Fibroblast of skin of scalp (primary cell): ENCODE data around the gene NINL.
A peak's percentile ranks its signal among the peaks of the same experiment; 100 is the strongest.
"Not testable (repeated sequence)": the region's sequence is repeated elsewhere in the genome, so short reads cannot be mapped to it uniquely, and the experiment has no call there.

ENCODE experiments used
- DNase-seq: peaks from one replicate; pipeline ENCODE4 v3.0.0-alpha.2; 2013

The NINL gene

DNA sequence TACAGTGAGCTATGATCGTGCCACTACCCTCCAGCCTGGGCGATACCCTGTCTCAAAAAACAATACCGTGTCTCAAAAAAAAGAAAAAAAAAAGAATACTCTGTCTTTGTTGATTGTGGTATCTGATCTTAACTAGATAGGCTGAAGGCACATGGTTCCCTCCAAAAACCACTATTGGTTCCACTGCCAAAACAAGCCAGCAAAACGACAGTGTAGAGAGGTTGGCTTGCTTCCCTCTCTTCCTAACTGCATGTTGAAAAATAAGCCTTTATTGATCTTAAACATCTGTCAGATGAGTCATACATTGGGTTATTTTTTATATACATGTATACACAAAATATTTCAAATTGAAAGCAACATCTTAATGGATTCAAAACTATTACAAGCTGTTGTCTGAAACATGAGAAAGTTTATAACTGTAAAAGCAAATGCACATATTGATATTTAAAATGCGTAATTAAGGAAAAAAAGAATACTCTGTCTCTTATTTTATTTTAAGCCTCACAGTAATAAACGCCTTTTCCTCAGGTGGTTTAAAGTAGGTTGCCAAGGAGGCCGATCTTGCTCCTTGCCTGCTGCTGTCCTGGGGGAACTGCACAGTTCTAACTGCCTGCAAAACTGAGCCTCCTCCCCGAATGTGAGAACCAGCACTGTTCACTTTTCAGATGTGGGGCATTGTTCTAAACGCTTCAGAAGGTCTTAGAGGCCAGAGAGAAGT, 7.0 kb upstream of the NINL start:
- DNase-seq, result no peak

DNA sequence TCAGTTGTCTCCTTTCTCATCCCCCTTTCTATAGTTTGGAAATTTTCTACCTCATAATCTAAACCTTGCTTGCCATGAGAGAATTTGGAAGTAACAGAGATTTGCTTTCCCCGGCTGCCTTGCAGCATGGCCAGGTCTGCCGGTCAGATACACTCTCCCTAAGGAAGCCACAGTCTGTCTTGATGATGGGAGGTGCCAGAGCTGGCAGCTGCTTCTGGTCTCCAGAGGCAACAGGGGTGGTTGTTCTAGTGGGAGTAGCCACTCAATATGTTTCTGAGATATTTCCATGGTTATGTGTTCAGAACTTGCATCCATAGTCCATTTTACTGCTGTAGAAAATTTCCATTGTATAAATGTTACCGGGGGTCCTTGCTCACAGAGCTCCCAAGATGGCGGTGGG, 5.4 kb upstream of the NINL start:
- not testable (repeated sequence) for DNase-seq

DNA sequence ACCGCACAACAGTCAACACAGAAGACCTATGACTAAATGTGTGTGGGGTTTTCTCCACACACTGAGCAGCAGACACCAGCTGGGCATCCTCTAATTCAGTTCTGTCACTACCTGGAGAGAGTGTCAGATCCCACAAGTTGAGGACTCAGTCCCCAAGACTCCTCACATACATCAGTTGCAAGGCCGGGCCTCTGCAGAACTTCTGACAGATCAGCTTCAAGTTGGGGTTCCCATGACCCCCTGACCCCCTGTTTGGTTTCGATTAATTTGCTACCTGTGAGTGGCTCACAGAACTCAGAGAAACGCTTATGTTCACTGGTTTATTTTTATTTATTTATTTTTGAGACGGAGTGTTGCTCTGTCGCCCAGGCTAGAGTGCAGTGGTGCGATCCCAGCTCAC, 3.2 kb upstream of the NINL start:
- no peak for DNase-seq

DNA sequence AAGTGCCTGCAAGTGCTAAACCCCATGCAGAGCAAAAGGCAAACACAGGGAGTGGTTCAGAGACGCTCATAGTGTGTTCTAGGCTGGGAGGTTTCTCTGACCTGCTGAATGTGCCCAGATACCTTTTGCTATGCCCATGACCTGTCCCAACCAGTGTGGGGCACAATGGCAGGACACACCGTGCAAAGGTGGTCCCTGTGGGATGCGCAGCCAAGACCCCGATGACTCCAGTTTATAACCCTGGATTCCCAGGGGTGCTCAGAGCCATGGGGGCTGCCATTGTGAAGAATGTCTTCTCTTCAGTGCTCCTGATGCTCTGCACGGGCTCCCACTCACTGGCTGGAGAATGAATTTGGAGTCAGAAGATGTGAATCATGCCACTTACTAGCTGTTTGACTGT, 2.2 kb upstream of the NINL start:
- DNase-seq, result no peak

DNA sequence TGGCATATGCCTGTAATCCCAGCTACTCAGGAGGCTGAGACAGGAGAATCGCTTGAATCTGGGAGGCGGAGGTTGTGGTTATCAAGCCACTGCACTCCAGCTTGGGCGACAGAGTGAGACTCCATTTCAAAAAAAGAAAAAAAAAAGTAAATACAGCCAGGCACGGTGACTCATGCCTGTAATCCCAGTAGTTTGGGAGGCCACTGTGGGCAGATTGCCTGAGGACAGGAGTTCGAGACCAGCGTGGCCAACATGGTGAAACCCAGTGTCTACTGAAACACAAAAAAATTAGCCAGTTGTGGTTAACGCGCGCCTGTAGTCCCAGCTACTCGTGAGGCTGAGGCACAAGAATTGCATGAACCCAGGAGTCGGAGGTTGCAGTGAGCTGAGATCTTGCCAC, 1.5 kb upstream of the NINL start:
- peak; percentile 19 for DNase-seq

DNA sequence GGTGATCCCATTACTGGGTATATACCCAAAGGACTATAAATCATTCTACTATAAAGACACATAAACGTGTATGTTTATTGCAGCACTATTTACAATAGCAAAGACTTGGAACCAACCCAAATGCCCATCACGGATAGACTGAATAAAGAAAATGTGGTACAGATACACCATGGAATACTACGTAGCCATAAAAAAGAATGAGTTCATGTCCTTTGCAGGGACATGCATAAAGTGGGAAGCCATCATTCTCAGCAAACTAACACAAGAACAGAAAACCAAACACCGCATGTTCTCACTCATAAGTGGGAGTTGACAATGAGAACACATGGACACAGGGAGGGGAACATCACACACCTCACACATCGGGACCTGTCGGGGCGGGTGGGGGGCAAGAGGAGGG, 1.7 kb downstream of the NINL start:
- DNase-seq, result not testable (repeated sequence)

DNA sequence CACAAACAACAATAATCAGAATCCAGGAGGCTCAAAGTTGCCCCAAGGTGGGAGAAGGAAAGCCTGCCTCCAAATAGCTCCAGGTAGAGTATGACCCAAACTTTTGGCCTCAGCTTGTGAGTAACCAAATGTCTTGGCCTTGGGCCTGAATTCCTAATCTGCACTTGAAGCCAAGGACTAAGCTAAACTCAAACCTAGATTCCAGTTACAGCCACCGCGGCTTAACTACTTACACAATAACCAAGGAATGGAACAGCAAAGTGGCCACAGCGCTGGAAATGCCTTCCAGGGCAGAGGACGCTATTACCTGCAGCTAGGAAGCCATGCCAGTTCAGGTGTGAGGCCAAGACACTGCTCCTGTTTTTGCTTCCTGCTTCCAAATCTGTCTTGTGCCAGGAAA, 4.6 kb downstream of the NINL start:
- no peak for DNase-seq

DNA sequence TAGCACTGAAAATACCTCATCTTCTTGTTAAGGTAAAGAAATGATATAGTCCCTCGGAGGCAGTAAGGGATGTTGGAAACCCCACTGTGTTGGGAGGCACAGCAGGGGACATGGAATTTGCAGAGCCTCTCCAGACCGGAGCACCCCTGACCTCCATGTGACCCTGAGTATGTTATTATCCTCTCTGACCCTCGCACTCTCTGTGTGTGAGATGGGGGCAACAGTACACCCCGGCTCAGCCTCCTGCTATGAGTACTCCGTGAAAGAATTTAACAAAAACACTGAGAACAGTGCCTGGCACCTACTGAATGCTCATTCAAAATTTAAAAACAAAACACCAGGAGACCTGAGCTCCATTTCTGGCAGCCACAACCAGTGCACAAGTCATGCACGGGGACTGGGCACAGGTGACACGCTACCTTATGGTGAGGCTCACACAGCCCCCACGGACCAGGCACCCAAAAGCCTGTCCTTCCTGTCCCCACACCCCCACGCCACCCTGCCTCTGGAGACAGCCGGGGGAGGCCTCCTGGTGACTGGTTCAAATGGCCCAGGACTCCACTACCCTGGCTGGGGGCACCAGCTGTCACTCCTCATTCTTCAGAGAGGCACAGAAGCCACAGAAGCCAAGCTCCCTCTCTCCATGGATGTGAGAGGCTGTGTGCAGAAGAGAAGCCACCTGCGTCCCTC, 6.1 kb downstream of the NINL start:
- DNase-seq, result peak; percentile 37

DNA sequence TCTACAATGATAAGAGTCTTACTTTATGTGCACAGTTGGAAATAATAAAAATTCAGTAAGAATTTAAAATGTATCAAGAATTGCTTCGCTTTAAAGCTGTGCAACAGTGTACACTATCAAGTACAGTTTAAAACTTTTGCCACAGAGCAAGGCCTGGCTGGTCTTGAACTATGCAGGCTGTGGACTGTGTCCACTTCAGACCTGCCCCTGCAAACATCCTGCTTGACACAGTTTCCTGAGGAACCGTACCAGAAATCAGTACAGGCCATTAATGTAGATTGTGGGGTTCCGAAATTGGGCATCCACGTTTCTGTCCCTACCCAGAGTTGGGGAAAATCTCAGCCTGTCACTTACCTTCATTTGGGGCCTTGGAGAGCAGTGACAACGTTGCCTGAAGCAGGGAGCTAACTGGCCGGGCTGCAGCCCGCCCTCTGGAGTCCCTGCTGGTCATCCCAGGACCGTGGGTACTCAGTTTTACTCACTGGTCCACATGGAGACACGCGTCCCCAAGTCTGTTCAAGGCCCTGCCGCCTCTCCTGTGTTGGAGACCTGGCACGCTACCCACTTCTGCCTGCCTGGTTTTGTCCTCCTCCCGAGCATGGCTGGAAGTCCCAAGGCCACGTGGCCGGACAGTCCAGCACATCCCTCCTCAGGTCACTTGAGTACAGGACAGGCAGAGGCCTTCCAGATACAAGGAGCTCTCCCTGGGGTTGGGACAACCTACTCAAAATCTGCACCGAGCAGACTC, 8.4 kb downstream of the NINL start:
- no peak for DNase-seq

DNA sequence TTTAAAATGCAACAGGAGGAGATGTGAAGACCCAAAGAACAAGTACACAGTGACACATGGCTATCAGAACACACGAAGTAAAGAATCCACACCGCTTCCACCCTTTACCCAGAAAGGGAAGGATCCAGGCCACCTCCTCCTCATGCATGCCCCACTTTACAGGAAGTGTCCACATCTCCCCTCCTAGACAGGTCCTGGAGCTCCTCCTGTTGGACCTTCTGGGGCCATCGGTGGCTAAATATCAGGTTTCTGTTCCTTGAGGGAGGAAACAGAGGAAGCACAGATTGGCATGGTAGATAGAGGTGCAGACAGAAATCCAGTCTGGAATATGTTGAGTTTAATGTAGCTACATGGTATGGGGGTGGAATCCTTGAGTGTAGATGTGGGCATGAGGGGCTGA, 10.9 kb downstream of the NINL start:
- DNase-seq, result peak; percentile 14

DNA sequence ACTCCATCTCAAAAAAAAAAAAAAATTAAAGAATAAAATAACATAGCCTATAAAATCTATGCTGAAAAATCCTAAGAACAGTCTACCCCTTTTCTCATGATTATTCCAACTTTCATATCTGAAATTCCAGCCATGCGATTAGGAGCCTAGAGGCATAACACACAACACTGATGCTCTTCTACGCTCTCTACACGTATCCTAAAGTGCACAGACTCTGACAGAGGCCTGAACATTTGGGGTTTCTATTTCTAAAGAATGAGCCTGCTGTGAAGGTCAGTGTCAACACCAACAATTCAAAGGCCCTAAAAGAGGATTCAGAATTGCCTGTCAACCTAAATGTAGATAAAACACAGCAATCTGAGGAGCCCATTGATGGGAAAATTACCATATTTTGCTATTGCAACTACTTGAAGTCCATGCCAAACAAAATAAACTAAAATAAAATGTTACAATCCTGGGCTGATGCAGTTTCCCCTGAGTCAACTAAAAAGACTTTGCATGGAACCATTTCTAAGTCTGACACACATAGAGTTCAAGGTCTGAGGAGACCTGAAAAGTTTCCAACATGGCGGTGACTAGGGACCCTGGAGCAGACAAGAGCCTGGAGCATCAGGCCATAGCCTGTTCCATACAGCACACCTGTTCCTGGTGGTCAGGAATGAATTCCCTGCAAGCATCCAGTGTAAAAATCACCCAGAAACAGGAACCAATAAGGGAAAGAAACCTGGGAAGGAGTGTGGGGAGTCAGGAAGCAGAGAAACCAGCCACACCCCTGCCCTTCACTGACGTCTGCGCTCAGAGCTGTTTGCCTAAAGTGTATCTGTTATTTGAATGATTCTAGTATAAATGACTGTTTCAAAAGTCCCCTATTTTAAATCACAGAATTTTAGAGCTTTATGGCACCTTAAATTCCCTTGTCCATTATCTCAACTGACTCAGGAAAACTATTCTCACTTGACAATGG, 11.8 kb downstream of the NINL start:
- DNase-seq, result peak; percentile 32

DNA sequence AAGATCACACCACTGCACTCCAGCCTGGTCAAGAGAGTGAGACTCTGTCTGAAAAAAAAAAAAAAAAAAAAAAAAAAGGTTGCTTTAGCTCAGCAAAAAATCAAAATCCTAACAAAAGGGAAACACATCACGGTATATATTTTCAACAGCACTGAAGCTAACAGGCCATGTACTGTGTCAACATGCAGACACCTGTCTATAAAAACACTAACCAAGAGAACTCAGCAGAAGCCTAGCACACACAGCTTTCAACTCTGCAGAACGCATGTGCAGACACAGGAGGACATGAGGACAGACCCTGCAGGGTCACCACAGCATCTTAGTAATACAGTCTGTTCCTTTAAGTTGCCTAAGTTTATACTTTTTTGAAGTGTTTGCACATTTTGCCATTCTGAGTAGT, 13.5 kb downstream of the NINL start:
- no peak for DNase-seq

DNA sequence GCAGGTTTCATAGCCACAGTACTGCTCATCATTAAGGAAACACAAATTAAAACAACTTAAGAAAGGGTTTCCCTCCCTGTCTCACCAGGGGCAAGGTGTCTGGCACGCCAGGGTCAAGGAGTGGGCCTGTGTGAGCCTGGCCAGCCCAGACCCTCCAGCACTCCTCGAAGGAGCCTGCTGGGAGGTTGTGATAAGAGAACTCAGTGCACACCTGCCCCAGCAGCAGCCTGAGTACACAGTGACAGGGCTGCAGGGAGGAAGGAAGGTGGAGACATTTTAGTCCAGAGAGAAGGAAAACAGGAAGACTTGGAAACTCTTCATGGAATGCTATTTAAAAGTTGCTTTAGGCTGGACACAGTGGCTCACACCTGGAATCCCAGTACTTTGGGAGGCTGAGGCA, 14.1 kb downstream of the NINL start:
- no peak for DNase-seq

DNA sequence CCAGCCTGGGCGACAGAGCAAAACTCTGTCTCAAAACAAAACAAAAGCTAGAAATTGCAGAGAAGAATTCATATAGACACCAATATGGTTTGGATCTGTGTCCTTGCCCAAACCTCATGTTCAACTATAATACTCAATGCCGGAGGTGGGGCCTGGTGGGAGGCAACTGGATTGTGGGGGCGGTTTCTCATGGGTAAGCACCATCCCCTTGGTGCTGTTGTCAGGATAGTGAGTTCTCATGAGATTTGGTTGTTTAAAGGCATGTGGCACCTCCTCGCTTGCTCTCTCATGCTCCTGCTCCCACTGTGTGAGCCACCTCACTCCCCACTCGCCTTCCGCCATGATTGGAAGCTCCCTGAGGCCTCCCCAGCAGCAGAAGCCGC, 15.2 kb downstream of the NINL start:
- no peak for DNase-seq

DNA sequence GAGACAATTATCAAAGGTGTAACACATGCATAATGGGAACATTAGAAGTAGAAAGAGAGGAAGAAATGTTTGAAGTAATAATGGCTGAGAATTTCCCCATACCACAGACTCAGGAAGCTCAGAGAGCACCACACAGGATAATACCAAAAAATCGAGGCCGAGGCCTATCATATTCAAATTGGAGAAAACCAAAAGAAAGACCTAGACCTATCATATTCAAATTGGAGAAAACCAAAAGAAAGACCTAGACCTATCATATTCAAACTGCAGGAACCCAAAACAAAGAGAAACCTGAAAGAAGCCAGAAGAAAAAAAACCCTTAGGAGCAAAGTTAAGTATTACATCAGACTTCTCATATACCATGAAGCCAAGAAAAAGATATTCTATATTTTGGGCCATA, 18.0 kb downstream of the NINL start:
- no peak for DNase-seq

DNA sequence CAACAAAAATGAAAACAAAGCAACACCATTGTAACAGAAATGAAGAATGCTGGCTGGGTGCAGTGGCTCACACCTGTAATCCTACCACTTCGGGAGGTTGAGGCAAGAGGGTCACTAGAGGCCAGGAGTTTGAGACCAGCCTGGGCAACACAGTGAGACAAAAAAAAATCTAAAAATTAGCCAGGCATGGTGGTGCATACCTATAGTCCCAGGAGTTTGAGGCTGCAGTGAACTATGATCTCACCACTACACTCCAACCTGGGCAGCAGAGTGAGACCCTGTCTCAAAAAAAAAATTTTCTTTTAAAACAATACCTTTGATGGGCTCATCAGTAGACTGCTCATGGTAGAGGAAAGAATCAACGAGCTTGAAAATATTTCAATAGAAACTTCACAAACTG, 18.5 kb downstream of the NINL start:
- DNase-seq, result no peak

DNA sequence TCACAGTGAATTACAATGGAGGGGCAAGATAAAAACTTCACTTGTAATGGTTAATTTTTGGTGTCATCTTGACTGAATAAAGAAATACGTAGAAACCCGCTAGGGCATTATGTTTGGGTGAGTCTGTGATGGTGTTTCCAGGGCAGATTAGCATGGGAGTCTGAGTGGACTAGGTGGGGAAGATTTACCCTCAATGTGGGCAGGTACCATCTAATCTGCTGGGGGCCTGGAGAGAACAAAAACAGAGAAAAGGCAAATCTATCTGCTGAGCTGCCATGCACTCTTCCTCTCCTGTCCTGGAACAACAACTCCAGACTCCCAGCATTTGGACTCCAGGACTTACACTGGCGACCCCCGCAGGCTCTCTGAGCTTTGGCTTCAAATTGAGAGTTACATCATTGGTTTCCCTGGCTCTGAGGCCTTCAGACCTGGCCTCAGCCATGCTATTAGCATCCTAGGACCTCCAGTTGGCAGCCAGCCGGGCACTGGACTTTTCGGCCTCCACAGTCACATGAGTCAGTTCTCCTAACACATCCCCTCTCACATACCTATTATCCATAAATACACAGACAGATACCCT, 19.7 kb downstream of the NINL start:
- no peak for DNase-seq

DNA sequence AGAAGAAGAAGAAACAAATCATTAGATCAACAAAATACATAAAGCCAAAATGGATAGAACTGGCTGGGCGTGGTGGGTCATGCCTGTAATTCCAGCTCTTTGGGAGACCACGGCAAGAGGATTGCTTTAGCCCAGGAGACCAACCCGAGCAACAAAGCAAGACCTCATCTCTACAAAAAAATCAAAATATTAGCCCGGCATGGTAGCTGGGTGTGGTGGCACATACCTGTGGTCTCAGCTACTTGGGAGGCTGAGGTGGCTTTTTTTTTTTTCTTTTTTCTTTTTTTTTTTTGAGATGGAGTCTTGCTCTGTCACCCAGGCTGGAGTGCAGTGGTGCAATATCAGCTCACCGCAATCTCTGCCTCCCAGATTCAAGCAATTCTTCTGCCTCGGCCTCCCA, 21.5 kb downstream of the NINL start:
- DNase-seq, result no peak

DNA sequence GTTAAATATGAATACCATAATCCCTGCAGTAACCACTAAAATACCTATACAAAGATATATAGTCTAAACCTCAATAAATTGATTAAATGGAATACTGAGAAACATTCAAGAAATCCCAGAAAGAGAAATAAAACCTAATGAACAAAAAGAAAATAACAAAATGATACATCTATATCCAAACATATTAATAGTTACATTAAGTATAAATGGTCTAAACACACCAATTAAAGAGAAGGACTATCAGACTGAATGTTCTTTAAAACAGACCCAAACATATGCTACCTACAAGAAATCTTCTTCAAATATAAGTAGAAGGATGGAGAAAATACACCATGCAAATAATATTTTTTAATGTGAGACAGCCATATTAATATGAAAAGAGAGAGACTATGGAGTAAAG, 22.0 kb downstream of the NINL start:
- no peak for DNase-seq

DNA sequence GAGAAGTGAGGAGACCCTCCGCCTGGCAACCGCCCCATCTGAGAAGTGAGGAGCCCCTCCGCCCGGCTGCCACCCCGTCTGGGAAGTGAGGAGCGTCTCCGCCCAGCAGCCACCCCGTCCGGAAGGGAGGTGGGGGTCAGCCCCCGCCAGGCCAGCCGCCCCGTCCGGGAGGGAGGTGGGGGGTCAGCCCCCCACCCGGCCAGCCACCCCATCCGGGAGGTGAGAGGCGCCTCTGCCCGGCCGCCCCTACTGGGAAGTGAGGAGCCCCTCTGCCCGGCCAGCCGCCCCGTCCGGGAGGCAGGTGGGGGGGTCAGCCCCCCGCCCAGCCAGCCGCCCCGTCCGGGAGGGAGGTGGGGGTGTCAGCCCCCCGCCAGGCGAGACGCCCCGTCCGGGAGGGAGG, 23.6 kb downstream of the NINL start:
- not testable (repeated sequence) for DNase-seq

DNA sequence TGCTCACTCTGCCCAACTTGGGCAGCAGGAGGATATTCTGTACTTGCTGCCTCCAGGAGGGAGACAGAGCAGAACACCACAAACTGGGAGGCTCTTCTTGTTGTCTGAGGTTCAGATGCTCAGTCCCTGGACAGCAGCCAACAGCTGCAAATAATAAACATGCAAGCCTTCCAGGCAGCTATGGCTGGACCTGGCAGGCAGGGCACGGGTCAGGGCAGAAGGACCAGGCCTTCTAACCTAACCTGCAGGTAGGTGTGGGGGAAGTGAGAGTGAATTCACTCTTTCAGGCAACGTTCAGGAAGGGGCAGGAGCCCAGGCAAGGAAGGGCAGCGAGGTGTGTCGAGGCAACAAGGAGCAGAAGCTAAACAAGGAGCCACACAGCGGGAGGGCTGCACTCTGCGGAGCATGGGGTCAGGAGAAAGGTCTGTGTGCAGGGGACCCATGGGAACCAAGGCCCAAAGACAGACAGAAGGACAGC, 31.5 kb downstream of the NINL start:
- DNase-seq, result peak; percentile 72

DNA sequence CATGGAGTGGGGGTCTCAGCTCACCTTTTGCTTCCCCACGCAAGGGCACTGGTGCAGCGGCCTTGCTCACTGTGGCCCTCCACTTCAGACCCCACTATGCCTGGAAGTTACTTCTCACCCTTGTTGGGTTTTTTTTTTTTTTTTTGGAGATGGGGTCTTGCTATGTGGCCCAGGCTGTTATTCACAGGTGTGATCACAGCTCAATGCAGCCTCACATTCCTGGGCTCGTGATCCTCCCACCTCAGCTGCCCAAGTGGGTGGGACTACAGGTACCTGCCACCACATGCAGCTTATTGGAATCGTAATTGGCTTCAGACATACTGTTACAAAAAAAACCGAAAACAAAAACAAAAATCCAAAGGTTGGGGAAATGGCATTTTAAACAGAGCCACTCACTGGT, 32.4 kb downstream of the NINL start:
- no peak for DNase-seq
